ENCODE measurements around the gene INPP5E. TPM values are rescaled to one million over a fixed set of nuclear protein-coding genes. Genes with fewer than 3 reads are reported as not detected.

The INPP5E gene
- total and polyA plus RNA-seq, 10 of the 15 experiments (the other 5 are each of a cell fraction or from before 2014, with no cell fraction given): 0.24 to 16.0 (median 5.3) TPM

GRCh38 chr9:136473354-136473721 is 33.7 kb upstream of the INPP5E start:
- Histone ChIP-seq H3K27ac (ENCODE audit: control insufficient read depth, insufficient read depth) (no peak overlapping the region), H3K4me2 (ENCODE audit: control insufficient read depth, insufficient read depth) (no peak overlapping the region), H3K36me3 (ENCODE audit: control insufficient read depth in 2 of 2, insufficient read depth in 2 of 2, low read length in 1 of 2) (peaks cover 44 to 46% of the 10 kb centered on the region in 2 experiments), H4K20me1 (ENCODE audit: control insufficient read depth, insufficient read depth) (peaks cover 2% of the 10 kb centered on the region; the same call in 1 of the 2 replicates), H3K4me3 (no peak overlapping the region), H3K79me2 (ENCODE audit: control insufficient read depth, insufficient read depth, low read length) (peaks cover 1% of the 10 kb centered on the region), H3K4me1 (ENCODE audit: control insufficient read depth, insufficient read depth, low read length) (no peaks in the 10 kb centered on the region), H3K9me3 (replicated peaks; ENCODE audit: control insufficient read depth, insufficient read depth, low read length) (no peaks in the 10 kb centered on the region), H3K27me3 (replicated peaks in 1 of 2; ENCODE audit: control insufficient read depth in 2 of 2, insufficient read depth in 2 of 2, low read length in 1 of 2) (no peaks in the 10 kb centered on the region), H3K9ac (ENCODE audit: control insufficient read depth, insufficient read depth, low read length) (no peak overlapping the region), H2AFZ (ENCODE audit: control insufficient read depth, low read depth, low read length) (no peak overlapping the region)
- DNase-seq (ENCODE audit: low read depth, low spot score) (no peak), FAIRE-seq (no peak), ATAC-seq (no peak)
- ChIA-PET SMC1A (ENCODE audit: uncharacterized antibody, unreplicated experiment) (no interaction called here), RAD21 (ENCODE audit: unreplicated experiment) (no interaction called here), POLR2A (no interaction called here), CTCF (no interaction called here)
- WGBS (ENCODE audit: insufficient coverage, insufficient replicate concordance, low lambda C conversion rate, missing lambda C conversion rate): over 99% methylated on average over 14 of the region's 14 CpGs
- no TSS peak for BruUV-seq (replicated peaks)
- in situ Hi-C loops (cut with MboI): no loop called here
- intact Hi-C loops (cut with micrococcal nuclease; ENCODE audit: unreplicated experiment): no loop called here
- TF ChIP-seq SMAD5 (IDR thresholded peaks at IDR 0.05; ENCODE audit: low read depth) (no peak), ZBTB11 (CRISPR knock-in tag; IDR thresholded peaks at IDR 0.05) (no peak), BHLHE40 (IDR thresholded peaks at IDR 0.05; ENCODE audit: borderline replicate concordance in 1 of 2, low read depth in 2 of 2, low read length in 1 of 2) (no peak), USF1 (IDR thresholded peaks at IDR 0.05; ENCODE audit: borderline replicate concordance, extremely low read length, insufficient read depth, low read depth, low read length) (no peak), MEF2A (IDR thresholded peaks at IDR 0.05; ENCODE audit: insufficient read depth, low read depth, low read length) (no peak), NFYA (IDR thresholded peaks at IDR 0.05; ENCODE audit: borderline replicate concordance, low read depth, low read length) (no peak), IKZF2 (IDR thresholded peaks at IDR 0.05) (no peak), EGR1 (IDR thresholded peaks at IDR 0.05; ENCODE audit: borderline replicate concordance in 1 of 2, low read depth in 2 of 2, low read length in 2 of 2) (no peak), MYB (IDR thresholded peaks at IDR 0.05; ENCODE audit: borderline replicate concordance, low read depth, low read length) (no peak), DPF2 (IDR thresholded peaks at IDR 0.05) (no peak), MAX (IDR thresholded peaks at IDR 0.05; ENCODE audit: low read depth, low read length) (no peak), POU2F2 (IDR thresholded peaks at IDR 0.05; ENCODE audit: borderline replicate concordance, low read depth, low read length) (no peak), CREB1 (IDR thresholded peaks at IDR 0.05; ENCODE audit: low read depth) (no peak), CBX3 (IDR thresholded peaks at IDR 0.05; ENCODE audit: borderline replicate concordance, low read depth) (no peak), CTCF (IDR thresholded peaks at IDR 0.05 in 2 of 3, conservative IDR thresholded peaks at IDR 0.05 in 1 of 3; ENCODE audit: control insufficient read depth in 2 of 3, extremely low read depth in 1 of 3, insufficient read depth in 1 of 3, low read depth in 3 of 3, low read length in 3 of 3) (no peak), NFYB (IDR thresholded peaks at IDR 0.05; ENCODE audit: insufficient read depth, low read depth, low read length) (no peak)

Measured in GM12878 (cell line).